IMR-90 (cell line): ENCODE measurements around the gene MTOR. TPM values are rescaled to one million over a fixed set of nuclear protein-coding genes. Genes with fewer than 3 reads are reported as not detected.

Source experiments
- ATAC-seq: fragments of 200-7000 bp; cut with Tn5 transposase; 2 replicates; pipeline ENCODE4 v1.9.1; 2020; ENCODE audit warnings: low read depth, mild to moderate bottlenecking, moderate library complexity
- BruUV-seq: library from RNA; stranded (reverse); fragments of 400-500 nt; replicated peaks from 2 replicates; lab custom pipeline; 2021; lab: Mats Ljungman, UMichigan
- CTCF ChIA-PET: fragments of 300-600 bp; formaldehyde crosslinking; extraction: SDS; loops from one replicate; lab custom pipeline; 2021; ENCODE audit warnings: antibody characterized with exemption; lab: Yijun Ruan, JAX
- POLR2A ChIA-PET: fragments of 300-600 bp; sonication (Branson Sonifier 250); formaldehyde crosslinking; loops from one replicate; lab custom pipeline; 2022; ENCODE audit warnings: antibody characterized with exemption; ENCODE audit not compliant: unreplicated experiment; lab: Charles Lee
- DNase-seq: peaks from one replicate; pipeline ENCODE4 v3.0.0; 2013
- H2AFZ ChIP-seq: replicated peaks from 2 replicates; pipeline ENCODE3; 2013; ENCODE audit warnings: low read length, mild to moderate bottlenecking; ENCODE audit not compliant: poor library complexity
- H2AK5ac ChIP-seq: 2 replicates; pipeline ENCODE4 v1.6.1; 2013; ENCODE audit warnings: low read depth, low read length, inconsistent platforms
- H2AK9ac ChIP-seq: replicated peaks from 2 replicates; pipeline ENCODE3; 2013; ENCODE audit warnings: mild to moderate bottlenecking, low read depth, low read length, moderate library complexity; ENCODE audit not compliant: poor library complexity
- H2BK120ac ChIP-seq: 2 replicates; pipeline ENCODE4 v1.6.1; 2013; ENCODE audit warnings: low read depth, low read length, inconsistent platforms
- H2BK15ac ChIP-seq: 3 replicates; pipeline ENCODE4 v1.6.1; 2013; ENCODE audit warnings: low read depth, low read length, inconsistent platforms
- H2BK20ac ChIP-seq: 2 replicates; pipeline ENCODE4 v1.6.1; 2013; ENCODE audit warnings: low read depth, mild to moderate bottlenecking, inconsistent platforms, low read length, moderate library complexity
- H2BK5ac ChIP-seq: 2 replicates; pipeline ENCODE4 v1.6.1; 2013; ENCODE audit warnings: mild to moderate bottlenecking, low read depth, low read length, inconsistent platforms; ENCODE audit not compliant: poor library complexity, severe bottlenecking
- H3K14ac ChIP-seq: replicated peaks from 2 replicates; pipeline ENCODE4 v1.6.1; 2013; ENCODE audit warnings: low read depth, low read length, inconsistent platforms
- H3K18ac ChIP-seq: 2 replicates; pipeline ENCODE4 v1.6.1; 2013; ENCODE audit warnings: low read depth, low read length, control low read depth
- H3K23ac ChIP-seq: 2 replicates; pipeline ENCODE4 v1.6.1; 2013; ENCODE audit warnings: low read depth, low read length, inconsistent platforms
- H3K27ac ChIP-seq: 2 replicates; pipeline ENCODE4 v1.5.1; 2013; ENCODE audit warnings: mild to moderate bottlenecking, control low read depth, low read length; ENCODE audit not compliant: insufficient read depth
- H3K27me3 ChIP-seq: 2 replicates; pipeline ENCODE4 v1.6.1; 2013; ENCODE audit warnings: low read length; ENCODE audit not compliant: control insufficient read depth, insufficient read depth
- H3K36me3 ChIP-seq: 2 replicates; pipeline ENCODE4 v1.6.1; 2013; ENCODE audit warnings: low read length, mixed read lengths; ENCODE audit not compliant: control insufficient read depth, insufficient read depth
- H3K4ac ChIP-seq: 2 replicates; pipeline ENCODE4 v1.6.1; 2013; ENCODE audit warnings: low read depth, low read length, inconsistent platforms
- H3K4me1 ChIP-seq: 2 replicates; pipeline ENCODE4 v1.6.1; 2013; ENCODE audit warnings: low read length, mixed read lengths; ENCODE audit not compliant: control insufficient read depth, insufficient read depth
- H3K4me2 ChIP-seq: 2 replicates; pipeline ENCODE4 v1.6.1; 2013; ENCODE audit warnings: low read depth, mild to moderate bottlenecking, control low read depth, low read length, moderate library complexity
- H3K4me3 ChIP-seq: 2 replicates; pipeline ENCODE4 v1.5.1; 2013; ENCODE audit warnings: low read depth, mild to moderate bottlenecking, control low read depth, low read length, moderate library complexity; ENCODE audit not compliant: insufficient read depth
- H3K56ac ChIP-seq: 2 replicates; pipeline ENCODE4 v1.6.1; 2013; ENCODE audit warnings: low read length, inconsistent platforms; ENCODE audit not compliant: insufficient read depth; ENCODE audit errors: extremely low read depth
- H3K79me1 ChIP-seq, 2 experiments: 2 replicates each; pipeline ENCODE4 v1.6.1; 2013; ENCODE audit warnings: low read length in 2 of 2, inconsistent platforms in 1 of 2, low read depth in 1 of 2
- H3K9ac ChIP-seq: 2 replicates; pipeline ENCODE4 v1.6.1; 2013; ENCODE audit warnings: low read depth, low read length, control low read depth
- H3K9me1 ChIP-seq: 2 replicates; pipeline ENCODE4 v1.6.1; 2013; ENCODE audit warnings: low read length, inconsistent platforms; ENCODE audit not compliant: insufficient read depth
- H3K9me3 ChIP-seq: 2 replicates; pipeline ENCODE4 v1.6.1; 2013; ENCODE audit warnings: low read length; ENCODE audit not compliant: control insufficient read depth, insufficient read depth
- H4K20me1 ChIP-seq: 2 replicates; pipeline ENCODE4 v1.6.1; 2013; ENCODE audit warnings: low read length, inconsistent platforms; ENCODE audit not compliant: insufficient read depth
- H4K5ac ChIP-seq: 2 replicates; pipeline ENCODE4 v1.6.1; 2013; ENCODE audit warnings: mild to moderate bottlenecking, low read depth, low read length, control low read depth
- H4K8ac ChIP-seq, 2 experiments: 2 replicates each; pipeline ENCODE4 v1.6.1; 2013; ENCODE audit warnings: low read depth in 2 of 2, low read length in 2 of 2, control low read depth in 1 of 2, inconsistent platforms in 1 of 2
- H4K91ac ChIP-seq: 2 replicates; pipeline ENCODE4 v1.6.1; 2013; ENCODE audit warnings: low read depth, low read length, inconsistent platforms; ENCODE audit not compliant: insufficient read depth
- BHLHE40 ChIP-seq: fragments of 150-350 bp; IDR thresholded peaks from 2 replicates; pipeline ENCODE4 v1.6.1; 2016; ENCODE audit warnings: mild to moderate bottlenecking, low read depth, low read length
- CEBPB ChIP-seq: IDR thresholded peaks from 2 replicates; pipeline ENCODE4 v1.6.1; 2012; ENCODE audit warnings: low read depth, low read length, improper control_type of control experiment
- CHD1 ChIP-seq: IDR thresholded peaks from 2 replicates; pipeline ENCODE4 v1.6.1; 2012; ENCODE audit warnings: low read depth, low read length, improper control_type of control experiment
- CTCF ChIP-seq: conservative IDR thresholded peaks from 2 replicates; pipeline ENCODE4 v1.5.1; 2012; ENCODE audit warnings: mild to moderate bottlenecking, low read depth, low read length, improper control_type of control experiment
- MAZ ChIP-seq: IDR thresholded peaks from 2 replicates; pipeline ENCODE4 v1.6.1; 2012; ENCODE audit warnings: low read depth, mild to moderate bottlenecking, low read length, improper control_type of control experiment, moderate library complexity, borderline replicate concordance
- NFE2L2 ChIP-seq: fragments of 150-350 bp; IDR thresholded peaks from 2 replicates; pipeline ENCODE4 v1.6.1; 2016; ENCODE audit warnings: low read depth, mild to moderate bottlenecking, low read length
- POLR2A ChIP-seq: IDR thresholded peaks from 2 replicates; pipeline ENCODE4 v1.6.1; 2012; ENCODE audit warnings: mild to moderate bottlenecking, low read depth, low read length
- RAD21 ChIP-seq: IDR thresholded peaks from 2 replicates; pipeline ENCODE4 v1.6.1; 2012; ENCODE audit warnings: low read length, improper control_type of control experiment
- RFX5 ChIP-seq: IDR thresholded peaks from 2 replicates; pipeline ENCODE4 v1.8.0; 2012; ENCODE audit warnings: low read depth, mild to moderate bottlenecking, low read length, moderate library complexity
- USF2 ChIP-seq: fragments of 150-350 bp; IDR thresholded peaks from 2 replicates; pipeline ENCODE4 v1.6.1; 2017; ENCODE audit warnings: mild to moderate bottlenecking, antibody characterized with exemption, low read length, low read depth
- WGBS, 2 experiments: methylation state at CpG; one replicate each; pipeline versions ENCODE4 v1.1.5 to v1.1.7; 2013; ENCODE audit warnings: missing lambda C conversion rate in 2 of 2; ENCODE audit not compliant: insufficient read length in 1 of 2; ENCODE audit errors: extremely low coverage in 2 of 2; 5-methylcytosine and 5-hydroxymethylcytosine counted together
- dilution Hi-C: fragments of 300-500 bp; cut with HindIII; formaldehyde crosslinking; loops from one replicate; pipeline ENCODE4 v1.14.3; 2018; ENCODE audit warnings: low sequenced_read_pairs; ENCODE audit not compliant: unreplicated experiment
- in situ Hi-C: fragments of 300-500 bp; cut with MboI; formaldehyde crosslinking; loops from 3 replicates; pipeline ENCODE4 v1.14.3; 2019; ENCODE audit warnings: low sequenced_read_pairs, inconsistent platforms, mixed read lengths
- intact Hi-C: fragments of 100-400 bp; cut with micrococcal nuclease; formaldehyde crosslinking; loops from 2 replicates; pipeline ENCODE4 v1.10.0; 2022
- polyA plus RNA-seq, 3 experiments: library from polyadenylated mRNA; depleted of rRNA; stranded (reverse); fragments of >200 nt; gene quantifications; 2 replicates each; pipeline ENCODE4 v1.2.3, GENCODE V29; 2012; ENCODE audit warnings: low replicate concordance in 1 of 3
- total RNA-seq: library from RNA; depleted of rRNA; stranded (reverse); fragments of >200 nt; gene quantifications from 2 replicates; pipeline ENCODE4 v1.2.3, GENCODE V29; 2012

Gene MTOR
- total and polyA plus RNA-seq, 2 of the 4 experiments (the other 2 are of a cell fraction): 19.2 to 36.7 TPM

- in situ Hi-C loops: no loop called here
- no TSS peak for BruUV-seq
Observed at GRCh38 chr1:11193376-11193775, 69.0 kb downstream of the MTOR start.

More at GRCh38 chr1:11193376-11193775, 69.0 kb downstream of the MTOR start:
- intact Hi-C loops: no loop called here
- Histone ChIP-seq H3K4me3 (no peak overlapping the region), H2AK9ac (no peak overlapping the region), H3K4me1 (no peaks in the 10 kb centered on the region), H3K27ac (no peak overlapping the region), H3K23ac (no peak overlapping the region), H2BK20ac (no peak overlapping the region), H3K9ac (no peak overlapping the region), H3K9me3 (no peaks in the 10 kb centered on the region), H3K79me1 (peaks cover 6 to 10% of the 10 kb centered on the region in 2 experiments; a peak in 3 of 4 replicates), H3K27me3 (no peaks in the 10 kb centered on the region), H3K18ac (no peak overlapping the region), H2BK5ac (no peak overlapping the region), H4K8ac (no peak overlapping the region), H3K56ac (no peak overlapping the region), H2AK5ac (no peak overlapping the region), H2BK120ac (no peak overlapping the region), H3K14ac (no peak overlapping the region), H2BK15ac (no peak overlapping the region), H4K91ac (no peak overlapping the region), H3K9me1 (no peaks in the 10 kb centered on the region), H2AFZ (no peak overlapping the region), H4K5ac (no peak overlapping the region), H3K4ac (no peak overlapping the region), H3K36me3 (peaks cover 31% of the 10 kb centered on the region), H3K4me2 (no peak overlapping the region), H4K20me1 (no peaks in the 10 kb centered on the region)
- TF ChIP-seq RAD21 (no peak), MAZ (no peak), CHD1 (no peak), USF2 (no peak), CEBPB (no peak), NFE2L2 (no peak), POLR2A (no peak), BHLHE40 (no peak), CTCF (no peak), RFX5 (no peak)
- 88% methylated on average over 3 of the region's 11 CpGs; no CpG with 5 or more reads in 1 of the 2 experiments for WGBS, 2 experiments
- DNase-seq: no peak
- POLR2A ChIA-PET: no interaction called here
- dilution Hi-C loops: no loop called here
- no peak for ATAC-seq
- CTCF ChIA-PET: no interaction called here
